GM12801 (cell line): Measurements from ENCODE around the gene C2orf76.

Experiments
- TF ChIP-seq, protein P1 (sequence below): IDR thresholded peaks from one replicate; pipeline ENCODE4 v1.5.1; 2011; ENCODE audit warnings: control low read depth; ENCODE audit not compliant: insufficient read length; ENCODE audit errors: extremely low read depth

C2orf76 gene

GRCh38 chr2:119280680-119281079, 86.0 kb downstream of the C2orf76 start:
- TF ChIP-seq, protein P1, sequence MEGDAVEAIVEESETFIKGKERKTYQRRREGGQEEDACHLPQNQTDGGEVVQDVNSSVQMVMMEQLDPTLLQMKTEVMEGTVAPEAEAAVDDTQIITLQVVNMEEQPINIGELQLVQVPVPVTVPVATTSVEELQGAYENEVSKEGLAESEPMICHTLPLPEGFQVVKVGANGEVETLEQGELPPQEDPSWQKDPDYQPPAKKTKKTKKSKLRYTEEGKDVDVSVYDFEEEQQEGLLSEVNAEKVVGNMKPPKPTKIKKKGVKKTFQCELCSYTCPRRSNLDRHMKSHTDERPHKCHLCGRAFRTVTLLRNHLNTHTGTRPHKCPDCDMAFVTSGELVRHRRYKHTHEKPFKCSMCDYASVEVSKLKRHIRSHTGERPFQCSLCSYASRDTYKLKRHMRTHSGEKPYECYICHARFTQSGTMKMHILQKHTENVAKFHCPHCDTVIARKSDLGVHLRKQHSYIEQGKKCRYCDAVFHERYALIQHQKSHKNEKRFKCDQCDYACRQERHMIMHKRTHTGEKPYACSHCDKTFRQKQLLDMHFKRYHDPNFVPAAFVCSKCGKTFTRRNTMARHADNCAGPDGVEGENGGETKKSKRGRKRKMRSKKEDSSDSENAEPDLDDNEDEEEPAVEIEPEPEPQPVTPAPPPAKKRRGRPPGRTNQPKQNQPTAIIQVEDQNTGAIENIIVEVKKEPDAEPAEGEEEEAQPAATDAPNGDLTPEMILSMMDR, result no peak

- TF ChIP-seq, protein P1, result no peak
Observed at GRCh38 chr2:119279666-119280065, 87.0 kb downstream of the C2orf76 start.

DNA sequence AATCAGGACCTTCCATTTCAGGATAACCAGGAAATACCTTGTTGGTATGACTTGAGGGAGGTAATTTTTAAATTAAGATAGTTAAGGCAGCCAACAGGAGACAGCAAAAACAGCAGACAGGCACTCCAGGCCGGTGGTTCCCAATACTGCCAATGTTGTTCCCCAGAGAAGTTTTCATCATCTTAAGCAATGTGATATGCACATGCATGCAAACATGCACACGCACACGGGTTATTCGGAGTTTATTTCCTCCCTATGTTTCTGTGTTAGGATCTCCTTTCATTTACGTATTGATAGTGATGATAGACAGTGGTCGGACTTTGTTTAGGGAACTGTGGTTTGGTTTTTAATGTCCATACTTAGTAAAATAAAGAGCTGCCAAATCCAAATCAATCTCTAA, 87.7 kb downstream of the C2orf76 start:
- TF ChIP-seq, protein P1, result no peak

- TF ChIP-seq, protein P1, result no peak
Observed at GRCh38 chr2:119276864-119277263, 89.8 kb downstream of the C2orf76 start.

- TF ChIP-seq, protein P1, result no peak
Observed at GRCh38 chr2:119267604-119268003, 99.0 kb downstream of the C2orf76 start.

- TF ChIP-seq, protein P1, result no peak
Observed at GRCh38 chr2:119266091-119266589, 100.5 kb downstream of the C2orf76 start.

DNA sequence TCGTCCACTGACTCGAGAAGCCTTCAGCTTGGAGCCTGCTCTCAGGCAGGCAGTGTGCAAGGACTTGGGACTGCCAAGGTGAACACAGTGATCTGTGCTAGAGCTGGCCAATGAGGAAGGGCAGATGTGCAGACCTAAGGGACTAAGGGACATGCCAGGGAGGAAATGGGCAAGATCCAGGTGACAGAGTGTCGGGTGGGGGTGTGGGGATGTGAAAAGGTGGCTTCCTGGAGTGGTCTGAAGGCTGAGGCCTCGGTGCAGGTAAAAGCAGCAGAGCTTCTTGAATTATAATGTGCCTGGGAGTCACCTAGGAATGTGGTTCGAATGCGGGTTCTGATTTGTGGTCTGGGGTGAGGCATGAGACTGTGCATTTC, 101.0 kb downstream of the C2orf76 start:
- TF ChIP-seq, protein P1, result no peak
